Endothelial cell (in vitro differentiated cells): ENCODE measurements around the gene TSPEAR. TPM values are rescaled to one million over a fixed set of nuclear protein-coding genes. Genes with fewer than 3 reads are reported as not detected.

Source experiments
- DNase-seq: peaks from one replicate; pipeline ENCODE4 v3.0.0; 2021; ENCODE audit warnings: low spot score
- H3K27ac Mint-ChIP-seq: one replicate; pipeline ENCODE4 v1.8.0; 2021; ENCODE audit warnings: mixed read lengths, inconsistent platforms; ENCODE audit not compliant: unreplicated experiment
- H3K27me3 Mint-ChIP-seq: one replicate; pipeline ENCODE4 v1.8.0; 2021; ENCODE audit warnings: mild to moderate bottlenecking, moderate library complexity, mixed read lengths, inconsistent platforms; ENCODE audit not compliant: unreplicated experiment
- H3K36me3 Mint-ChIP-seq: one replicate; pipeline ENCODE4 v1.8.0; 2021; ENCODE audit warnings: mild to moderate bottlenecking, low read depth, mixed read lengths, inconsistent platforms; ENCODE audit not compliant: unreplicated experiment
- H3K4me1 Mint-ChIP-seq: one replicate; pipeline ENCODE4 v1.8.0; 2021; ENCODE audit warnings: mild to moderate bottlenecking, mixed read lengths, inconsistent platforms; ENCODE audit not compliant: unreplicated experiment
- H3K4me3 Mint-ChIP-seq: one replicate; pipeline ENCODE4 v1.8.0; 2021; ENCODE audit warnings: mild to moderate bottlenecking, mixed read lengths, inconsistent platforms; ENCODE audit not compliant: unreplicated experiment
- H3K9me3 Mint-ChIP-seq: one replicate; pipeline ENCODE4 v1.8.0; 2021; ENCODE audit warnings: mixed read lengths, inconsistent platforms; ENCODE audit not compliant: unreplicated experiment
- CTCF ChIP-seq: fragments of 200-600 bp; sonication (generic); IDR thresholded peaks from one replicate; pipeline ENCODE4 v1.5.0; 2021; ENCODE audit warnings: antibody characterized with exemption; ENCODE audit not compliant: unreplicated experiment
- total RNA-seq: library from RNA; stranded (reverse); fragmentation: NEBNext Ultra II Directional; extraction: Animal tissue kit (Norgen Biotek cat#: 25700); gene quantifications from one replicate; pipeline ENCODE4 v1.2.1, GENCODE V29; 2021; ENCODE audit not compliant: unreplicated experiment

TSPEAR gene
- total RNA-seq, 1 donor from 2014 or later, result not detected

DNA sequence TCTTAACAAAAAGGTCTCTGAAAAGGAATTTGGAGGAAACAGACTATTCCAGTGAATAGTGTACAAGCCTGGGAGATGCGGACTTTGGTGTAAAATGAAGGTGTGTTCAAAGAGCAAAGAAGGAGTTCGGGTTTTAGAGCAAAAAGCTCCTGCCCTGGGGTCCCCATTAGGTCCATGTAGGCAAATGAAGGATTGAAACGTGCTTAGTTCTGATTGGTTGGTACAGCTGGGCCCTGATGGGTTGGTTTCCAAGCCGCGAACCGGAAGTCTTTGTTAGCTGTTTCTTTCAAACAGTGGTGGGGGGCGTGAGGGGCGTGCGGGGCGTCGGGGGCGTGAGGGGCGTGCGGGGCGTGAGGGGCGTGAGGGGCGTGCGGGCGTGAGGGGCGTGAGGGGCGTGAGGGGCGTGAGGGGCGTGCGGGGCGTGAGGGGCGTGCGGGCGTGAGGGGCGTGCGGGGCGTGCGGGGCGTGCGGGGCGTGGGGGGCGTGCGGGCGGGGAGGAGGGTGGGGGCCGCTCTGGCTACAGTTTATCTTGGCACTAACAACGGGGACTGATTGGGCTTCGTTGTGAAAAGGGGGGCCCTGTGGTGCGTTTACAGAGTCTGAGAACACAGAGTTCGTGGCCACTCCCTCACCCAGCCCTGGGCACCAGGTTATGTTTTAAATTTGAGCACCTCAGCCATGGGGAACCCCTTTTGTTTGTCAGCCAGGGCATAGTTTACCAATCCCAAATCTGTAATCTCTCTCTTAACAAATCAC is 226.7 kb downstream of the TSPEAR start:
- no peak for DNase-seq
- Mint-ChIP-seq H3K27me3 (no peaks in the 10 kb centered on the region), H3K4me1 (no peaks in the 10 kb centered on the region), H3K27ac (no peak overlapping the region), H3K36me3 (no peaks in the 10 kb centered on the region), H3K9me3 (no peaks in the 10 kb centered on the region), H3K4me3 (no peak overlapping the region)
- no peak for TF ChIP-seq CTCF

- Mint-ChIP-seq H3K4me3 (no peak overlapping the region), H3K27ac (no peak overlapping the region), H3K4me1 (no peaks in the 10 kb centered on the region), H3K27me3 (no peaks in the 10 kb centered on the region), H3K9me3 (no peaks in the 10 kb centered on the region), H3K36me3 (no peaks in the 10 kb centered on the region)
- DNase-seq, result no peak
- no peak for TF ChIP-seq CTCF
Observed at GRCh38 chr21:44483288-44484237, 227.8 kb downstream of the TSPEAR start.

- peaks cover 5% of the 10 kb centered on the region for H3K4me1 Mint-ChIP-seq
- DNase-seq, result no peak
- H3K9me3 Mint-ChIP-seq, result no peaks in the 10 kb centered on the region
- H3K27me3 Mint-ChIP-seq, result peaks cover 3% of the 10 kb centered on the region
- no peak for TF ChIP-seq CTCF
- H3K4me3 Mint-ChIP-seq, result no peak overlapping the region
- H3K36me3 Mint-ChIP-seq, result no peaks in the 10 kb centered on the region
- H3K27ac Mint-ChIP-seq, result no peak overlapping the region
Observed at GRCh38 chr21:44482581-44483287, 228.6 kb downstream of the TSPEAR start.

GRCh38 chr21:44480200-44481053 is 230.9 kb downstream of the TSPEAR start:
- no peak overlapping the region for H3K27ac Mint-ChIP-seq
- peaks cover 3% of the 10 kb centered on the region for H3K27me3 Mint-ChIP-seq
- no peak for TF ChIP-seq CTCF
- peaks cover 8% of the 10 kb centered on the region for H3K4me1 Mint-ChIP-seq
- no peaks in the 10 kb centered on the region for H3K9me3 Mint-ChIP-seq
- no peak for DNase-seq
- no peak overlapping the region for H3K4me3 Mint-ChIP-seq
- H3K36me3 Mint-ChIP-seq, result no peaks in the 10 kb centered on the region
